HS-5 (cell line): ENCODE results near the gene CASP8.

Experiments used
- DNase-seq: peaks from one replicate; pipeline ENCODE4 v3.0.0-alpha.2; 2012; ENCODE audit warnings: low read depth

The CASP8 gene

DNA sequence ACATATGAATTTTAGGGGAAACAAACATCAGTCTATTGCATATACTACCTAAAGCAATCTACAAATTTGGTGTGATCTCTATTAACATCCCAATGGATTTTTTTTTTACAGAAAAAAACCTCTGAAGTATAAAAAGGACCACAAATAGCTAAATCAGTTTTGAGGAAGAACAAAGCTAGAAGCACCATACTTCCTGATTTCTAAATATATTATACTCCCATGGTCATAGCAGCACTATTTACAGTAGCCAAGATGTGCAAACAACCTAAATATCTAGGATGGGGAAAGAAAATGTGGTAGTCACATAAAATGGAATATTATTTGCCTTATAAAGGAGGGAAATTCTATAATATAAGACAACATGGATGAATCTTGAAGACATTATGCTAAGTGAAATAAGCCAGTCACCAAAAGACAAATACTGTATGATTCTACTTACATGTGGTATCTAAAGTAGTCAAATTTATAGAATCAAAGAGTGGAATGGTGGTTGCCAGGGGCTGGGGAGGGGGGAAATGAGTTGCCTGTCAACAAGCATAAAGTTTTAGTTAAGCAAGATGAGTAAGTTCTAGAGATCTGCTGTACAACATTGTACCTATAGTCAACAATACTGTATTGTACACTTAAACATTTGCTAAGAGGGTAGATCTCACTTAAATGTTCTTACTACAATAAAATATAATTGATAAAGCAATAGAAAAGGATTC, 17.6 kb upstream of the CASP8 start:
- no peak for DNase-seq

DNA sequence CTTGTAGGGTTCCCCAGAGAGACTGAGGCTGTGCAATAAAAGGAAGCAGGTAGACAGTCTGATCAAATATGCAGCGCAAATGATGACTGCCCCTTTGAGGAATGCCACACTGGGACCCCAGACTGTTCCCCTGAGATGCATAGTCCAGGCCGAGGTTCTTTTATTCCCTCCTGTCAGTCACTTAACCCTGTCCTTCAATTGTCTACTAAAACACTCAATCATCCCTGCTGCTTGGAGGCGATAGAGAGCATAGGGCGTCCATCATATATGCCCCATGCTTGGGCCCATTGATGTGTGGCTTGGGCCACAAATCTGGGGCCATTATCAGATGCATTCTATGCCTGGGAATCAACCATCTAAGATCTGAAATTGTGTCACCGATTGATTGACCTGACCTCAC, 15.5 kb upstream of the CASP8 start:
- no peak for DNase-seq

- DNase-seq = no peak
These were observed 14.1 kb upstream of the CASP8 start for GRCh38 chr2:201246280-201246679.

DNA sequence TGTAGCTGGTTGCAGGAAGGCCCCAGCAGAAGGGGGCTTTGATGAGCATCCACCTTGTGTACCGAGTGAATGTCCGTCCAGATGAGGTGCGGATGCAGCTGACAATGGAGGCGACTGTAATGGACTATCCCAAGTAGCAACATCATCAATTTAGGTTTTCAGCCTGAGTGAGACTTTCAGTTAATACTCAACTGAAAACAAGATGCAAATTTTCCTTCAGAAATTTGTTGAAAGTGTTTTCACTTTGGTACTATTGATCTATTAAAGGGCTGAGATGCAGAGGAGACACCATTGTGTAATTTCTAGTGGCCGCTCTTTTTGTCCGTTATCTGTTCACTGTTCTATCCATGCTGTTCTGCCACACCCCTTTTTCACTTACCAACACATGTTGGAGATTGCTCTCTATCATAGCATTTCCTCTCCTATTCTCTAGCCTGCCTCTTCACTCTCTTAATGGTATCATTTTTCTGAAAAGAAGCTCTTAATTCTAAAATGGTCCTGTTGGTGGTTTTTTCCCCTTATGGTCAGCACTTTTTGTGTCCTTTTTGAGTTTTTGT, 12.0 kb upstream of the CASP8 start:
- DNase-seq = no peak

DNA sequence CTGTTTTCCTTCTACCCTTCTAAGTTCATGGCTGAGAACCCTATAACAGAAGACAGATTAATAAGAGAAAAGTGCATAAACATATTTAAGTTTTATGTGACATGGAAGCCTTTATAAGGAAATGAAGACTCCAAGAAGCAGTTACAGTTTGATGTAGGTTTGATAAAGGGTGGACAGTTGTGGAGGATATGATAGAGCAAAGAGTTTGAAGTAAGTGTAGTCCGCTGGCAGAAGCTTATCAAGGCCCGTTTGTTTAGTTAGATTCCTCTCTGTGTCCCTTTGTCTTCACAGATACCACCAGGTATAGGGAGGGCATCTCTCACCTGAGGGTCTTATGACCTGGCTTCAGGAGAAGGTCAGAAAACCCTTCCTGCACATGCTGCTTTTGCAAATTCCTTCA, 10.4 kb upstream of the CASP8 start:
- no peak for DNase-seq

DNA sequence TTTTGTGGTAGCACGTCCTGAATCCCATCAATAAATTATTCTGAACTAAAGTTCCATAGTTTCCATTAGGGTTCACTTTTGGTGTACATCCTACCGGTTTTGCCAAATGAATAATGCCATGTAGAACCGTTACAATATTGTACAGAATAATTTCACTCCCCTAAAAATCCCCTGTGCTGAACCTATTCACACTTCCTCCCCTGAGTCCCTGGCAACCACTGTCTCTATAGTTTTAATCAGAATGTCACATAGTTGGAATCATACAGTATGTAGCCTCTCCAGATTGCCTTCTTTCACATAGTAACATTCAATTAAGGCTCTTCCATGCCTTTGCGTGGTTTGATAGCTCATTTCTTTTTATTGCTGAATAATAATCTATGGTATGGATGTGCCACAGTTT, 9.6 kb upstream of the CASP8 start:
- no peak for DNase-seq

GRCh38 chr2:201254081-201254730, 6.1 kb upstream of the CASP8 start:
- no peak for DNase-seq

DNA sequence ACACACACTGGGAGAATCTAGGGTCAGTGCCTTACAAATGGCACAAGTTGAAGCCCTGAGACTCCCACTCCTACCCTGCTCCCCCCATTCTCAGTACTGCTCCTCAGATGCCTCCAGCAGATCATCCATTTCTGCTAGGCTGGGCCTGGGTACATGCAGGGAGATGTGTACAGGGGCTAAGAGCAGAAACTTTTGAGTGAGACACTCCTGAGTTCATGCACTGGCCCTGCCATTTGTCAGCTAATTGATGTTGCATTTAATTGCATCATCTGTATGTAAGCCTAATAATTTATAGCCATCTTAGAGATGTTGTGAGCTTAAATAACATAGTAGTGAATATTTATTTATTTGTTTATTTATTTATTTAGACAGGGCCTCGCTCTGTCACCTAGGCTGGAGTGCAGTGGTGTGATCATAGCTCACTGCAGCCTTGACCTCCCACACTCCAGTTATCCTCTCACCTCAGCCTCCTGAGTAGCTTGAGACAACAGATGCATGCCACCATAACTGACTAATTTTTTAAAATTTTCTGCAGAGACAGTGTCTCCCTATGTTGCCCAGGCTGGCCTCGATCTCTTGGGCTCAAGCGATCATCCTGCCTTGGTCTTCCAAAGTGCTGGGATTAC, 4.8 kb upstream of the CASP8 start:
- DNase-seq = no peak

GRCh38 chr2:201256082-201256481, 4.3 kb upstream of the CASP8 start:
- DNase-seq = no peak

GRCh38 chr2:201257381-201257955, 2.9 kb upstream of the CASP8 start:
- DNase-seq = no peak

DNA sequence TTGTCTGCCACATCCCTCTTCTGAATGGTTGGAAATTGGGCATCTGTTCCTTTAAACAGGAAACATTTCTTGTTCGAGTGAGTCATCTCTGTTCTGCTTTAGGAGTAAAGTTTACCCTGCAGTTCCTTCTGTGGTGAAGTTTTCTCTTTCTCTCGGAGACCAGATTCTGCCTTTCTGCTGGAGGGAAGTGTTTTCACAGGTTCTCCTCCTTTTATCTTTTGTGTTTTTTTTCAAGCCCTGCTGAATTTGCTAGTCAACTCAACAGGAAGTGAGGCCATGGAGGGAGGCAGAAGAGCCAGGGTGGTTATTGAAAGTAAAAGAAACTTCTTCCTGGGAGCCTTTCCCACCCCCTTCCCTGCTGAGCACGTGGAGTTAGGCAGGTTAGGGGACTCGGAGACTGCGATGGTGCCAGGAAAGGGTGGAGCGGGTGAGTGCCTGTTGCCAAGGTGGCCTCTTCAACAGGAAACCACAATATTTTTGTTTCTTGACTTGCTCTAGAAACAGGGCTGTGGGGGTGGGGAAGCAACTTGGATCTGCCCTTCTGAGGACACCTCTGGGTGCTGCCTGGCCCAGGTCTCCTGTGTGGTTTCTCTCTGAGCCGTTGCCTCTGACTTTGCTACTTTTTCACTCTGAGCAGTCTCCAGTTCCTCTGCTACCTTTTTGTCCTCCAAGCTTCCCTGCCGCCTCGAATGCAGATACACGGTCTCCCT, 2.2 kb upstream of the CASP8 start:
- DNase-seq = peak; percentile 73

- DNase-seq = no peak
These were observed 1.4 kb upstream of the CASP8 start for GRCh38 chr2:201258666-201259615.

- no peak for DNase-seq
These were observed 1.1 kb downstream of the CASP8 start for GRCh38 chr2:201261471-201261870.

- DNase-seq = no peak
These were observed 1.6 kb downstream of the CASP8 start for GRCh38 chr2:201261906-201262305.

DNA sequence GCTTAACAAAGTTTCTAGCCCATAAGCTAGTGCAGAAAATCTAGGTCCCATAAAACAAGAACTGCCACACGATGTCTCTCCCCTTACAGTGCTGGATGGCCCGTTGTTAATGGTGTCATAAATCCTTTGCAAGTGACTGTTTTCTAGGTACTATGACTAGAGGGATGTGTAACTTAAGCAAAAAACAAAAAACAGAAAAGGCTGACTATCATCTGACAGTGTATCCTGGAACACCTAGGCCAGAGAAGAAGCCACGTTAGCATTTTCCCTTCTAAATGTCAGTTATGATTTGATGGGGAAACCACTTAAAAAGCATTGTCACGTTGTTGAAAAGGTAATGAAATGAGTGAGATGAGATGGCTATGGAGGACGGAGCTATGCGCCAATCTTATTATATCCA, 2.4 kb downstream of the CASP8 start:
- no peak for DNase-seq

DNA sequence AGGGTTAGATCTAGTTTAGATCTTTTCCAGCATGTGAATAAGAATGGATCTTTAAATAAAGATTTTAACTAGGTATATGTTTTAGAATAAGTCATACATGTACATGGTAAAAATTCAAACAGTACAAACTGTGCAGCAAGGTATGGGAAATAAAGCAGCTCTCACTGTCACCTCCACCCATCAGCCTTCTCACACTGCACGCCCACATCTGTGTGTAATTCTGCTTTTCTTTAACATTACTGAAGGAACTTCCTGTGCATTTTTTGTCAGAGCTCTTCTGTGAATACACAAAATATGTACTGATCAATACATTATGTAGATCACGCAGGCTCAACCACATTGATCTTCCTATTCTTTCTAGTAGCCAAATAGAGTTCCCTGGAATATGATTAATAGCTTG, 3.4 kb downstream of the CASP8 start:
- DNase-seq = no peak

- DNase-seq = no peak
These were observed 4.3 kb downstream of the CASP8 start for GRCh38 chr2:201264472-201265173.

- no peak for DNase-seq
These were observed 6.3 kb downstream of the CASP8 start for GRCh38 chr2:201266629-201267028.

GRCh38 chr2:201267278-201268030, 7.1 kb downstream of the CASP8 start:
- DNase-seq = no peak

DNA sequence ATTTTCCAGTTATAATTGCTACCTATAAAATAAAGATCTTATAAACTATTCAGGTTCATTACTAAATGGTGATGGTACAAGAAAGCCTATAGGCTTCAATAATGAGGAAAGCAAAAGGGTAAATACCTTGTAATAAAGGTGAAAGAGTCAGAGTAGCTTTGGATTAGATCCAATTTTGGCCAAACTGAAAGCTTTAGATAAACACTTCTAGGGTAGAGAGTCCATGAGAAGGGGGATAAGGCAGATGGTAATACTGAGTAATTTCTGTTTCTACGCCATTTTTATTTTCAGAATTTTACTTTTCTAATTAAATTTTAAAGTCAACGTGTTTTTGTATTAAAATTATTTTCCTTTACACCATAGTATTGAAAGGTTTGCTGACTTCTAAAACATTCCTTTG, 9.4 kb downstream of the CASP8 start:
- DNase-seq = no peak
